Heart right ventricle (tissue), 16 donors: Measurements from ENCODE around the gene CREB5. TPM values are rescaled to one million over a fixed set of nuclear protein-coding genes. Genes with fewer than 3 reads are reported as not detected.
A peak's percentile ranks its signal among the peaks of the same experiment; 100 is the strongest.

Source experiments
- ATAC-seq, 8 donors: fragments of 200-7000 bp; cut with Tn5 transposase; one replicate each; pipeline ENCODE4 v1.9.1; 2020; ENCODE audit warnings: mild to moderate bottlenecking in 8 of 8, moderate library complexity in 8 of 8, moderate number of reproducible peaks in 1 of 8
- DNase-seq, 2 donors: peaks; one replicate each; pipeline ENCODE4 v3.0.0-alpha.2; 2020
- H3K27ac ChIP-seq, 10 donors: fragments of 200-600 bp; sonication (generic) in 2 of 10; one replicate each; pipeline versions ENCODE4 v1.5.0 to v1.8.0; 2020 to 2022; ENCODE audit warnings: mild to moderate bottlenecking in 3 of 10
- H3K27me3 ChIP-seq, 7 donors: fragments of 200-600 bp; one replicate each; pipeline ENCODE4 v1.8.0; 2021 to 2022; ENCODE audit warnings: mild to moderate bottlenecking in 2 of 7
- H3K36me3 ChIP-seq, 9 donors: fragments of 200-600 bp; sonication (generic) in 1 of 9; one replicate each; pipeline versions ENCODE4 v1.5.0 to v1.8.0; 2020 to 2022; ENCODE audit warnings: mild to moderate bottlenecking in 2 of 9
- H3K4me1 ChIP-seq, 9 donors: fragments of 200-600 bp; sonication (generic) in 1 of 9; one replicate each; pipeline versions ENCODE4 v1.5.0 to v1.8.0; 2020 to 2022; ENCODE audit warnings: mild to moderate bottlenecking in 4 of 9
- H3K4me3 ChIP-seq, 10 donors: fragments of 200-600 bp; sonication (generic) in 2 of 10; one replicate each; pipeline versions ENCODE4 v1.5.0 to v1.8.0; 2020 to 2022; ENCODE audit warnings: mild to moderate bottlenecking in 7 of 10, moderate library complexity in 2 of 10
- H3K9me3 ChIP-seq, 11 donors: fragments of 200-600 bp in 10 of 11; sonication (generic) in 2 of 11; one replicate each; pipeline versions ENCODE4 v1.5.0 to v1.8.0; 2013 to 2022; ENCODE audit warnings: mild to moderate bottlenecking in 2 of 11, control low read depth in 1 of 11, moderate library complexity in 1 of 11
- CTCF ChIP-seq, 9 donors: fragments of 200-600 bp; sonication (generic) in 2 of 9; IDR thresholded peaks; one replicate each; pipeline versions ENCODE4 v1.5.0 to v1.8.0; 2021 to 2022; ENCODE audit warnings: antibody characterized with exemption in 9 of 9, mild to moderate bottlenecking in 5 of 9, moderate library complexity in 1 of 9
- WGBS, 2 donors: extraction: QIAGEN DNeasy Blood & Tissue Kit; methylation state at CpG; one replicate each; pipeline ENCODE4 v1.1.7; 2013; ENCODE audit warnings: inconsistent platforms in 1 of 2; 5-methylcytosine and 5-hydroxymethylcytosine counted together
- intact Hi-C, 10 donors: fragments of 100-400 bp; cut with DNase I; formaldehyde crosslinking; loops; one replicate each; pipeline versions ENCODE4 v1.11.1 to v1.14.2; 2022
- polyA plus RNA-seq, 2 donors: library from polyadenylated mRNA; stranded (reverse); fragments of 200-250 nt; gene quantifications; one replicate each; pipeline ENCODE4 v1.2.3, GENCODE V29; 2013
- total RNA-seq, 10 donors: library from RNA; stranded (reverse); fragmentation: NEBNext Ultra II Directional in 3 of 10; extraction: Animal tissue kit (Norgen Biotek cat#: 25700) in 3 of 10; gene quantifications; one replicate each; pipeline versions ENCODE4 v1.2.1 to v1.2.4, GENCODE V29; 2021 to 2023
- donor health status: Arrhythmogenic right ventricular cardiomyopathy.
- donor health status: ischemic (EF 13 %, LVEDD 7.1; RV severe dilation, severe dysfunction).
- donor health status: healthy with polysubstance abuse.
- donor health status: DM: no; HTN: yes; CAD: no.
- donor health status: DM: no; HTN: no; CAD: no.
- donor health status: ischemic (EF 25% LVEDD 6.9; RV normal size, moderate dysfunction).
- donor health status: ischemic (EF 25% LVEDD 5.7; RV mildly dilated, moderate dysfunction).
- donor health status: healthy.
- donor health status: DM: yes; HTN: yes; CAD: no.
- donor health status: Ischemic cardiomyopathy.
- donor health status: ischemic (EF 35%, LVEDD 5.7; RV mildly dilated, moderate dysfunction).
- donor health status: nonischemic (EF 11% LVEDD 7.7; RV severe dilation, severe dysfunction).
- donor health status: DM: yes; HTN: yes; CAD: no.
- donor health status: PGD.
- donor health status: ischemic (EF 29% LVEDD 5.4; RV normal size, mild dysfunction).
- donor health status: nonischemic (EF 23%, LVEDD 6.1; RV moderate dilation, normal function).

CREB5 gene
- total and polyA plus RNA-seq, 12 donors = 4.7 to 170 (median 19.0) TPM

- no peak for TF ChIP-seq CTCF (IDR thresholded peaks at IDR 0.05)
- H3K9me3 ChIP-seq = no peaks in the 10 kb centered on the region
- no peak overlapping the region for H3K4me3 ChIP-seq
- ATAC-seq (no peak), DNase-seq (no peak)
- intact Hi-C loops = no loop called here
- WGBS, 2 donors = 85 to 88% methylated on average over 6 of the region's 6 CpGs
- peaks cover 0 to 7% (median 0%) of the 10 kb centered on the region in 9 donors for H3K4me1 ChIP-seq
- H3K27me3 ChIP-seq = no peaks in the 10 kb centered on the region
- H3K27ac ChIP-seq = no peak overlapping the region
- H3K36me3 ChIP-seq = no peaks in the 10 kb centered on the region
These were observed 361.3 kb downstream of the CREB5 start for GRCh38 chr7:28773423-28774145.

- WGBS, 2 donors = 74 to 78% methylated on average over 4 of the region's 4 CpGs
- peak in 6 of 8 donors; percentile 22 to 64 (median 52) for ATAC-seq
- Histone ChIP-seq H3K4me1 (peaks cover 0 to 9% (median 0%) of the 10 kb centered on the region in 9 donors), H3K27ac (peak overlapping the region in 3 of 10 donors; percentile 19 to 37 (median 29)), H3K9me3 (no peaks in the 10 kb centered on the region), H3K4me3 (no peak overlapping the region), H3K36me3 (no peaks in the 10 kb centered on the region), H3K27me3 (no peaks in the 10 kb centered on the region)
- intact Hi-C loops = no loop called here
- DNase-seq = no peak
- no peak for TF ChIP-seq CTCF (IDR thresholded peaks at IDR 0.05)
These were observed 362.1 kb downstream of the CREB5 start for GRCh38 chr7:28774261-28774988.

GRCh38 chr7:28776463-28777157 is 364.3 kb downstream of the CREB5 start:
- peaks cover 0 to 19% (median 0%) of the 10 kb centered on the region in 9 donors for H3K4me1 ChIP-seq
- DNase-seq (no peak), ATAC-seq (no peak)
- H3K4me3 ChIP-seq = no peak overlapping the region
- no peak overlapping the region for H3K27ac ChIP-seq
- no peaks in the 10 kb centered on the region for H3K9me3 ChIP-seq
- no peaks in the 10 kb centered on the region for H3K36me3 ChIP-seq
- no peak for TF ChIP-seq CTCF (IDR thresholded peaks at IDR 0.05)
- WGBS, 2 donors = 97% methylated on average over 4 of the region's 4 CpGs
- H3K27me3 ChIP-seq = no peaks in the 10 kb centered on the region
- intact Hi-C loops = no loop called here

- Histone ChIP-seq H3K4me1 (peaks cover 0 to 24% (median 3%) of the 10 kb centered on the region in 9 donors), H3K9me3 (no peaks in the 10 kb centered on the region), H3K27ac (no peak overlapping the region), H3K27me3 (no peaks in the 10 kb centered on the region), H3K4me3 (no peak overlapping the region), H3K36me3 (no peaks in the 10 kb centered on the region)
- ATAC-seq = no peak
- intact Hi-C loops = no loop called here
- WGBS, 2 donors = 57 to 73% methylated on average over 4 of the region's 4 CpGs
- no peak for DNase-seq
- no peak for TF ChIP-seq CTCF (IDR thresholded peaks at IDR 0.05)
These were observed 366.5 kb downstream of the CREB5 start for GRCh38 chr7:28778786-28779185.
